GM12873 (cell line): ENCODE data around the gene SLC2A4RG.

Source experiments
- CTCF ChIP-seq: IDR thresholded peaks from 2 replicates; pipeline ENCODE4 v1.5.1; 2012; ENCODE audit warnings: low read depth, mild to moderate bottlenecking, moderate library complexity, low read length, control low read depth; ENCODE audit not compliant: insufficient read depth; ENCODE audit errors: missing control alignments

SLC2A4RG gene, protein sequence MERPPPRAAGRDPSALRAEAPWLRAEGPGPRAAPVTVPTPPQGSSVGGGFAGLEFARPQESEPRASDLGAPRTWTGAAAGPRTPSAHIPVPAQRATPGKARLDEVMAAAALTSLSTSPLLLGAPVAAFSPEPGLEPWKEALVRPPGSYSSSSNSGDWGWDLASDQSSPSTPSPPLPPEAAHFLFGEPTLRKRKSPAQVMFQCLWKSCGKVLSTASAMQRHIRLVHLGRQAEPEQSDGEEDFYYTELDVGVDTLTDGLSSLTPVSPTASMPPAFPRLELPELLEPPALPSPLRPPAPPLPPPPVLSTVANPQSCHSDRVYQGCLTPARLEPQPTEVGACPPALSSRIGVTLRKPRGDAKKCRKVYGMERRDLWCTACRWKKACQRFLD

DNA sequence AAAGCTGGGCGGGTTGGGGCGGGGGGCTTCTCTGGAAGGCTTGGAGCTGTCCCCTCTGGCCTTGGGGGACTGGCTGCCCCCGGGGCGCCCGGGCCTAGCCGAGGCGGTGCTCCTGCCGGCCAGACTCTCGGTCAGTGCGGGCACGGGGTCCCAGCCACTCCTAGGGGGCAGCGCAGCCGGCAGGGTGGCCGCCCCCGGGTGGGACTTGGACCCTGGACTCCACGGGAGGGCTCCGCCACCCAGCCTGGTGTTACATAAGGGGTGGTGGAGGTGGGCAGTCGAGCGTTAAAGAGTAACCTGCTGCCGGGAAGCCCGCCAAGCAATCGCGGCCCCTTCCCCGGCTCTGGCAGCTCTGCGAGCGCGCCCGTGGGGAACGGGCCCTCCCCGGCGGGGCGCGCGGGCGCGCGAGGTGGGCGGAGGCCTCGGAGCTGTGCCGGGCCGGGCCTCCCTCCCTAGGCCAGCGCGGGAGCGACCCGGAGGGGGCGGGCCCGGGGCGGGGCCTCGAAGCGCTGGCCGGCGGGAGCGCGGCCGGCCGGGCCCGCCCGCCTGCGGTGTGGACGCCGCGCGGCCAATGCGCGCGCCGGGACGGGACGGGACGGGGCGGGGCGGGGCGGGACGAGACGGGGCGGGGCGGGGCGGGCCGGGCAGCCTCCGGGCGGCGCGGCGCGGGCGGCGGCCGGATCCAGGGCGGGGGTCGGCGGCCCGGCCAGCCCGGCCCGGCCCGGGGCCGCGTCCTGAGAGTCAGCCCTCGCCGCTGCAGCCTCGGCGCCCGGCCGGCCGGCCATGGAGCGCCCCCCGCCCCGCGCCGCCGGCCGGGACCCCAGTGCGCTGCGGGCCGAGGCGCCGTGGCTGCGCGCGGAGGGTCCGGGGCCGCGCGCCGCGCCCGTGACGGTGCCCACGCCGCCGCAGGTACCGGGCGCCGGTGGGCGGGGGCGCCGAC is at the start of gene SLC2A4RG:
TSS of gene SLC2A4RG (plus strand) at position 647 of the 940 bp plus-strand sequence. CDS start at position 784, 137 bp downstream.
- TF ChIP-seq CTCF = no peak

DNA sequence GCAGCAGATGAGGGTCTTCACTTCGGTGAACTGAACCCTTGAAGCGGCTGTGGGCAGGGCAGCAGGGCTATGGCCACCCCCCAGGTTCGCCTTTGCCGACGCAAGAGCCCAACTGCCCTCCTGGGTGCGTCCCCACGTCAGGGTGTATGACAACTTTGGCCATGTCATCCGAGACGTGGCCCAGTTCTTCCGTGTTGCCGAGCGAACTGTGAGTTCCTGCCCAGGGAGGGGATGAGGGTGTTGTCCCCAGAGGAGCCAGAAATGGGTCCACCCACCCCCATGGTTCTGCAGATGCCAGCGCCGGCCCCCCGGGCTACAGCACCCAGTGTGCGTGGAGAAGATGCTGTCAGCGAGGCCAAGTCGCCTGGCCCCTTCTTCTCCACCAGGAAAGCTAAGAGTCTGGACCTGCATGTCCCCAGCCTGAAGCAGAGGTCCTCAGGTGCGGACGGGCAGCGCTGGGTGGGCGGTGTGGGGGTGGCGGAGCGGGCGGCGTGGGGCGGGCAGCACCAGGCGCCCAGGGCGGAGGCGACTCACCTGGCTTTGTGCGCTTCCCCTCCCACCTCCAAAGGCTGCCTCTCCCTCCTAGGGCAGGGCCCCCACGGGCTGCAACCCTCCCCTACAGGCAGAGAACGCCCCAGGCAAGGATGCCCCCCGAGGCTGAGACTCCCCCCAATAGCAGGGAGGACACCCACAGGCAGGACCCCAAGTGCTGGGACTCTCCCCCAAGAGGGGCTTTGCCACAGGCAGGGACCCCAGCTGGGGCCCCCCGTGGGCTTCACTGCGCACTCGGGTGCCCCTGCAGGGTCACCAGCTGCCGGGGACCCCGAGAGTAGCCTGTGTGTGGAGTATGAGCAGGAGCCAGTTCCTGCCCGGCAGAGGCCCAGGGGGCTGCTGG is 49.3 kb upstream of the SLC2A4RG start:
- TF ChIP-seq CTCF = no peak

DNA sequence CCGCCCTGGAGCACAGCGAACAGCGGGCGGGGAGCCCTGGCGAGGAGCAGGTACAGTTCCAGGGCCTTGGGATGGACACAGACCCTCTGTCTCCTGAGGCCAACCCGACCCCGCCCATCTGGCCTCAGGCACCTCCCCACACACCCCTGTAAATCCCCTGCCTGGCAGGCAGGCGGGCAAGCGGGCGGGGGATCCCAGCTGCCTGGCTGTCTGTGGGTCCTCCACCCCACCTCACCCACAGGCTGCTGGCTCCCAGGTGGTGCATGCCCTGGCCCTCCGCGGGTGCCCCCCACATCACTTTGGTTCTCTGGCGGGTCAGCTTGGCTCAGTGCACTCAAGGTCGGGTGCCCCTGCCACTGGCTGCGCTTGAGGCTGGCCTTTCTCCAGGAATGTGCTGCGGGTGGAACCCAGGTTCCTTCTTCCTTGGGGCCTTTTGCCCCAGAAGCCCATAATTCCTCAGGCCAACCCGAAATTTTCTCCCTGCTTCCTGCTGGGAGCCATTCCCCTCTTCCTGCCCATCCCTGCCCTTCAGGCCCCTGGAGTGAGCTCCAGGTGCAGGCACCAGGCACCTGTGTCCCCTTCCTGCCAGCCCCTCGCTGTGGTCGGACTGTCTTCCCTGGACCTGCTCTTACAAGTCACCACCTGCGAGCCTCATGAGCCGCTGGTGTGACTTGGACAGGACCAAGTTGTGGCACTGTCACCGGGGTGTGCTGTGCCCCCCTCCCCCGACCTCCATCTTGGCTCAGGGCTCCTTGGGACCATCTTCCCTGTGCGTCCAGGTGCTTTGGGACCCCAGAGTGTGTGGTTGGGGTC is 48.5 kb upstream of the SLC2A4RG start:
- TF ChIP-seq CTCF = no peak

DNA sequence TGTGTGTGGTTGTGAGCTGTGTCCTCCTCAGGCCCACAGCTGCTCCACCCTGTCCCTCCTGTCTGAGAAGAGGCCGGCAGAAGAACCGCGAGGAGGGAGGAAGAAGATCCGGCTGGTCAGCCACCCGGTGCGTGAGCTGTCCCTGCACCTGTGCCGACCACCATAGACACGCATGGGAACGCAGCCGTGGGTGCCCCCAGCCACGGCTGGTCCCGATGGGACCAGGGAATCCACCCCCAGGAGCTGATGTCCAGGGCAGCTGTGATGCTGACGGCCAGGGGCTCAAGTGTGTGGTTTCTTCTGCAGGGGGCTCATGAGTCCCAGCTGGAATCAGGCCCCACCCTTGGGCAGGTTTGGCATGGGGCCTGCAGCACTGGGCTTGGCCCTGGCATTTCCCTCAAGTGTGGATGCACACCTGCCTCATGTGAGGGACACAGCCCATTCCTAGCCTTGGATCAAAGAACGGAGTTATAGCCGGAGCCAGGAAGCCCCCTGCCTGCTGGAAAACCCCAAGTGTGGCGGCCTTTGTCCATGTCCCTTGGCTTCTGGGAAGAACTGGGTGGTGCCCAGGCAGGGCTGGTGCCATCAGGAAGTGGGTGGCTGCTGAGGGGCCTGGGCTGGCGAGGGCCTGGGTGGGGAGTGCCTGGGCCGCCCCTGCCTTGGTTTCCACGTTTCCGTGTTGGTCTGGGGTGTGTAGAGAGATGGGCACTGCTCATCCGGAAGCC is 47.7 kb upstream of the SLC2A4RG start:
- TF ChIP-seq CTCF = no peak

DNA sequence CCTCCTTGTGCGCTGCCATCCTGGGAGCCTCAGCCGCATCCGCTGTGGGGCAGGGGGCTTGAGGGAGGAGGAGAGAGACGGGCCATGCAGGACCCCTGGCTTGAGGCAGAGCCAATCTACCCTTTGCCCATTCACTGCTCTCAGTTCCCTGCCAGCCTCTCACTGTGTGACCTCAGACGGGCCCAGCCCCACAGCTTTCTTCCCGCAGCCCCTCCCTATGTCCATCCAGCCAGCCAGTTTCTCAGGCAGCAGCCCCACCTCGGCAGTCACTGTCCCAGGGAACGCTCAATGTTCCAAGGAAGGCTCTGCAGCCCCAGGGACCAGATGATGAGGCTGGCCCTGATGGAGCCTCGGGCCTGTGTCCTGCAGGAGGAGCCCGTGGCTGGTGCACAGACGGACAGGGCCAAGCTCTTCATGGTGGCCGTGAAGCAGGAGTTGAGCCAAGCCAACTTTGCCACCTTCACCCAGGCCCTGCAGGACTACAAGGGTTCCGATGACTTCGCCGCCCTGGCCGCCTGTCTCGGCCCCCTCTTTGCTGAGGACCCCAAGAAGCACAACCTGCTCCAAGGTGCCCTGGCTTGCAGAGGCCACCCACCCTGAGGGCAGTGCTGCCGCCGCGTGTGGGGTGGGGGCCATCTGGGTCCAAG is 47.0 kb upstream of the SLC2A4RG start:
- no peak for TF ChIP-seq CTCF

DNA sequence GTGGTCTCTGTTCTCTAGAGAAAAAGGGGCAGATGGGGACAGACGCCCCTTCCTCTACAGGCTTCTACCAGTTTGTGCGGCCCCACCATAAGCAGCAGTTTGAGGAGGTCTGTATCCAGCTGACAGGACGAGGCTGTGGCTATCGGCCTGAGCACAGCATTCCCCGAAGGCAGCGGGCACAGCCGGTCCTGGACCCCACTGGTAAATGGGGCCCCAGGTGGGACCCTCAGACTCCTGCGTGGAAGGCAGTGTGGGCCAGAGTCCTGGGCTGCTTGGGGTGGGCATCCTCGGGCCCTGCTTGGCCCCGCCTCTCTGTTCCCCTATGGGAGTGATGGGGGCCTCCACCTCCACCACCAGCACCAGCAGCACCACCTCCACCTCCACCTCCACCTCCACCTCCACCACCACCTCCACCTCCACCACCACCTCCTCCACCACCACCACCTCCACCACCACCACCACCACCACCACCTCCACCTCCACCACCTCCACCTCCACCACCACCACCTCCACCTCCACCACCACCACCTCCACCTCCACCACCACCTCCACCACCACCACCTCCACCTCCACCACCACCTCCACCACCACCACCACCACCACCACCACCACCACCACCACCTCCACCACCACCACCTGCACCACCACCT is 46.4 kb upstream of the SLC2A4RG start:
- no peak for TF ChIP-seq CTCF
